ENCODE measurements around the gene SLC19A1. TPM values are rescaled to one million over a fixed set of nuclear protein-coding genes. Genes with fewer than 3 reads are reported as not detected.
A peak's percentile ranks its signal among the peaks of the same experiment; 100 is the strongest.

The SLC19A1 gene
- total RNA-seq, 1 experiment from 2014 or later = 16.7 TPM

- DNase-seq (ENCODE audit: low read depth) = peak; percentile 19
These were observed 24.8 kb downstream of the SLC19A1 start for GRCh38 chr21:45517249-45518065.

DNA sequence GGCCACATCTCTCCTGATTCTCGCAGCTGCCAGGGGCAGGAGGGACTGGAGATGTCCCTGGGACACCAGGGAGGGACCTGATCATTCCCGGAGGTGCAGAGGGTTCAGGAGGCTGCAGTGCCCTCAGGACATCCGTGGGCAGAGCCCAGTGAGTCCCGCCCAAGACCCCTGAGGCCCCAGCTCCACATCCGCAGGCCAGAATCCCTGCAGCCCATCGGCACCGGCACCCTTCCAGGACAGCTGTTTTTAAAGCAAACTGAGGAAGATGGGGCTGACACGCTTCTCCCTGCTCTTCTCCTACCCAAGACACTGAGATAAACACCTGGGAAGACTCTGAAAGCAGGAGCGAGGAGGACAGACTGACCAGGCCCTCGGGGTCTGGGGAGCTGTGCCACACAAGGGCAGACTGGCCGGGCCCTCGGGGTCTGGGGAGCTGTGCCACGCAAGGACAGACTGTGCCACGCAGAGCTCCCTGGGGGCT lies 25.5 kb downstream of the SLC19A1 start:
- DNase-seq (ENCODE audit: low read depth) = no peak

GRCh38 chr21:45516071-45516670 lies 26.1 kb downstream of the SLC19A1 start:
- no peak for DNase-seq (ENCODE audit: low read depth)

DNA sequence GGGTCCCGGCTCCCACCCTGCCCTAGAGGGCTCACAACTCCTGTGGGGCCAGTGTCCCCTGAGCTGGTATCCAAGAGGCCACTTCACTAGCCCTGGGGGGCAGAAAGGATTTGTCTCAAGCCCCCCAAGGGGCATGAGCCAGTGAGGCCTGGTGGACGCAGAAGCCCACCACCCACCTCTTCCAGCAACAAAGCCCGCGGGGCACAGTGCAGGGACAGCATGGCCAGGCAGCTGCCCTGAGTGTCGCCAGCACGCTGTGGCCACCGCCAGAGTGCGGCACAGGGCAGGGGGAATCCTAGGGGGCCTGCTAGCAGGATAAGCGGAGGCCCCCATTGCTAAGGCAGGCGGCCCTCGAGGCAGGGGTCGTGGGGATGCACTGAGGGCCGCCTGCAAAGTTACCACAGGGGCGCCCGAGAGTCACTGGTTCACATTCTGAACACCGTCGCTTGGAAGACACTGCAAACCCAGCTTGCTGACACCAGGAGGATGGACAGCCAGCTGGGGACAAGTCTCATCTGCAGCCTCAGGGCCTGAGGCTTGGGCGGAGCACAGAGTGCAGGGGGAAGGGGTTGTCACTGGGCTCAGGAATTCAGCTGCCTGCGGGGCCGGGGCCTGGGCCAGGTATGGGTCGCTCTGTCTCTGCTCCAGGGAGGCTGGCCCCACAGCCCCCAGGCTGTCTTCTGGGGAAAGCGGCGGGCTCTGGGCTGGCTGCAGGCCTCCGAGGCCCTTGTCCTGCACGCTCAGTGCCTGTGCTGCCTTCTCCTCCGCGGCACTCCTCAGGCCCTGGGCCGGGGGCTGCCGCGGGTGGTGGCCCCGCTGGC lies 26.8 kb downstream of the SLC19A1 start:
- DNase-seq (ENCODE audit: low read depth) = no peak

DNA sequence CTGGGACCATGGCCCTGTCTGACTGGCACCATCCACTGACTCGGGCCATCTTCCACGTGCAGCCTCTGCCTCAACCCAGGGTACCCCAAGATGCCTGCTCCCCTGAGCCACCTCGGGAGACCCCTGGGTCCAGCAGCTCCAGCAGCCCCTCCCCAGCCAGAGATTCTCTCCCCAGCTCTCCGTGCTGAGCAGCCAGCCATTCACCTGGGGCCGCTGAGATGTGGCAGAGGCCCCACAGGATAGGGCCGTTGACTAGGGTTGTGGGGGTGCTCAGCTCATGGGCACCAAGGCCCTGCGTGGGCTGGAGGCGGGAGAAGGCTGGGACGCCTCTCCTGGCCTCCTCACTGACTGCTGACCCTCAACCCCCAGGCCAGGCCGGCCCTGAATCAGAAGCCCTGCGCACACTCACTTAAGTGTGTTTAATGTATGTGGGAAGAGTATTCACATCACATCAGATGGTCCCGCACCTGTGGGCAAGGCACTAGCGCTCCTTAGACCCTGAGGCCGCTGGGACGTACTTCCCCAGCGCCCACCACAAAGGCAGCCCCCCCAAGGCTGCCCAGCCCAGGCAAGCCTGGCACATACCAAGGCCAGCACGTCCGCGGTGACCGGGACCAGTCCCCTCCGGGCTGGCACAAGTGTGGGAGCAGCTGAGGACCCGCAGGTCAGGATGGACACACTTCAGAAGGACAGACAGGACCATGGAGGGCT lies 27.8 kb downstream of the SLC19A1 start:
- DNase-seq (ENCODE audit: low read depth) = no peak

DNA sequence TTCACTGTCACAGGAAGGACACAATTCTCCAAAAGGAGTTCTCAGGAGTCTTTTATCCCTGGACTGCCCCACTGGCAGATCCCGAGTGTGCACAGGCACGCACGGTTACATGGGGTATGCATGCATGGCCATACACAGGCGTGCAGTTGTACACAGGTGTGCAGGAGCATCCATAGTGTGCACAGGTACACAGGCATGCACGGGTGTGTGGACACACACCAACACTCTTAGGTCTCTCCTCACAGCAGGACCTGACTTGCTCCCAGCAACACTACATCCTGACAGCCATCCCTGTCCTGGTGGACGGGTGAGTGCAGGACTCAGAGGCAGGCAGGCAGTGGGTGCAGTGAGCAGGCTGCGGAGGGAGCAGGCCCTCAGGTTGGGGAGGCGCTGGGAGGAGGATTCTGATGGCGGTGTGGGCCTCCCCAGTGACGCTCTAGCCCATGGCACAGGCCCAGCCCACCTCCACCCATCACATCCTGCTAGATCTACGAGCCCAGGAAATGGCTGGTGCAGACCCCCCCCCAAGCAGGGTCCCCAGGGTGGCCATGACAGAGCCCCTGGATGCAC lies 28.4 kb downstream of the SLC19A1 start:
- no peak for DNase-seq (ENCODE audit: low read depth)

DNA sequence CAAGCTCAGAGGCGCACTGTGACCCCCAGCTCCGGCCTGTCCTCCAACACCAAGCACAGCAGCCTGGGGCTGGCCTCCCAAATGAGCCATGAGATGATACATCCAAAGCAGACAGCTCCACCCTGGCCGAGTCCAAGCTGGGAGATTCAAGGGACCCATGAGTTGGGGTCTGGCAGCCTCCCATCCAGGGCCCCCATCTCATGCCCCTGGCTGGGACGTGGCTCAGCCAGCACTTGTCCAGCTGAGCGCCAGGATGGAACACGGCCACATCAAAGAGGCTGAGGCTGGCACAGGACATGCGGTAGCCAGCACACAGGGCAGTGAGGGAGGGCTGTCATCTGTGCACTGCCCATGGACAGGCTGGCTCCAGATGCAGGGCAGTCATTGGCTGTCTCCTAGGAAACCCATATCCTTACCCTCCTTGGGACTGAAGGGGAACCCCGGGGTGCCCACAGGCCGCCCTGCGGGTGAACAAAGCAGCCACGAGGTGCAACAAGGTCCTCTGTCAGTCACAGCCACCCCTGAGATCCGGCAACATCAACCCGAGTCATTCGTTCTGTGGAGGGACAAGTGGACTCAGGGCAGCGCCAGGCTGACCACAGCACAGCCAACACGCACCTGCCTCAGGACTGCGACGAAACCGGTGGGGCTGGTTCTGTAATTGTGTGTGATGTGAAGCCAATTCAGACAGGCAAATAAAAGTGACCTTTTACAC lies 29.1 kb downstream of the SLC19A1 start:
- DNase-seq (ENCODE audit: low read depth) = peak; percentile 42

GRCh38 chr21:45512626-45513002 lies 29.6 kb downstream of the SLC19A1 start:
- no peak for DNase-seq (ENCODE audit: low read depth)

DNA sequence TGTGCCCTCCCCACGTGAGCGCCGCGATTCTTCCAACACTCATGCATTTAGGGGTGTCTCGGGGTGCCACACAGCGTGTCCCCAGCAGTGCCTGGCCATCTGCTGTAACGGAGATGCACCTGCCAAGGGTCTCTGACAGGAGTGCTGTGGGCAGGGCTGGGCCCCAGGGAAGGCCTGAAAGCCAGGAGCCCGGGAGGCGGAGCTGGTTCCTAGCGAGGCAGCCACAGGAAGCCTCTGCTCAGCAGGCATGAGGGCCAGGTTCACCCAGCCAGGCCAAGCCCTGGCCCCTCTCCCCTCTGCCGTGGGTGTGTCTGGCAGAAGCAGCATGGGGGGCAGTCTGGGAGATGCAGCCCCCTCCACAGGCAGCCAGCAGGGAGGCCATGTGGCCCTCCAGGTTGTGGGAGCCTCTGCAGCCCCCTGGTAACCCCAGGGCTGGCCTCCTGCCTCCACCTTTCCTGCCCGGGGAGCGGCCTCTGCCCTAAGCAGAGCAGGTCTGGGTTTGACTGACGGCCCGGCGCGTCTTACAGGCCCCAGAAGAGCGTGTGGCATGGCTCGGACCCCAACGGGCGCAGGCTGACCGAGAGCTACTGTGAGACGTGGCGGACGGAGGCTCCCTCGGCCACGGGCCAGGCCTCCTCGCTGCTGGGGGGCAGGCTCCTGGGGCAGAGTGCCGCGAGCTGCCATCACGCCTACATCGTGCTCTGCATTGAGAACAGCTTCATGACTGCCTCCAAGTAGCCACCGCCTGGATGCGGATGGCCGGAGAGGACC lies 30.4 kb downstream of the SLC19A1 start:
- DNase-seq (ENCODE audit: low read depth) = no peak

GRCh38 chr21:45511007-45511406 lies 31.2 kb downstream of the SLC19A1 start:
- no peak for DNase-seq (ENCODE audit: low read depth)

DNA sequence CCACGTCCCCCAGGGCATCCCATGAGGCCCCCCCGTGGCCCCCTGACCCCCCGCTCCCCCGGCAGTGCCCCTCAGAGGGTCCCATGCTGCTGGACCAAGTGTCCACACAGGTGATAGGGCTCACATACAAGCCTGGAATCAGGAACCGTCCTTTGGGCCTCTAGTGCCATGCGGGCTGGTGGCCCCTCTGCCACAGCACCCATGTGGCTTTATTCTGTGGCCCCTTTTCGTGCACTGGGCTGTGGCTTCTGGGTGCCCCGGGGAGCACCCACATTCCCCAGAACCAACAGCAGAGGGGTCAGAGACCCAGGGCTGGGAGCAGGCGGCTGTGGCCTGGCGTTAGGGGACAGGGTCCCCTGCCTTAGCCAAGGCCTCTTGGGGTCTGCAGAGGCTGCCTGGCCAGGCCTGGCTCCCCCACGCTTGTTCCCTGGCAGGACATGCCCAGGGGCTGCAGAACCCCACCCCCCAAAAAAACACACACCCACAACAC lies 31.7 kb downstream of the SLC19A1 start:
- DNase-seq (ENCODE audit: low read depth) = no peak

GRCh38 chr21:45509566-45510465 lies 32.4 kb downstream of the SLC19A1 start:
- DNase-seq (ENCODE audit: low read depth) = no peak

- DNase-seq (ENCODE audit: low read depth) = peak; percentile 28
These were observed 33.4 kb downstream of the SLC19A1 start for GRCh38 chr21:45508607-45509565.

DNA sequence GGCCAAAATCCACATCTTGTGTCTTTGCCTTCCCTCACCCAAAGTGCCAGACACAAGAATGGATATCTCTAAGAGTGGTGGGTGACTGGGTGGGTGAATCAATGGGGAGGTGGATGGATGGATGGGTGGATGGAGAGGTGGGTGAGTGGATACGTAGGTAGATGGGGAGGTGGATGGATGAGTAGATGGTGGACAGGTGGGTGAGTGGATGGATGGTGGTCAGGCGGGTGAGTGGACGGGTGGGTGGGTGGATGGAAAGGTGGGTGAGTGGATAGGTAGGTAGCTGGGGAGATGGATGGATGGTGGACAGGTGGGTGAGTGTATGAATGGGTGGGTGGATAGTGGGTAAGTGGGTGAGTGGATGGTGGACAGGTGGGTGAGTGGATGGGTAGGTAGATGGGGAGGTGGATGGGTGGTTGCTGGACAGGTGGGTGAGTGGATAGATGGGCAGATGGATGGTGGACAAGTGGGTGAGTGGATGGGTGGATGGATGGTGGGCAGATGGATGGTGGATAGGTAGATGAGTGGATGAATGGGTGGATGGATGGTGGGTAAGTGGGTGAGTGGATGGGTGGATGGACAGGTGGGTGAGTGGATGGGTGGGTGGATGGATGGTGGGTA lies 34.2 kb downstream of the SLC19A1 start:
- no peak for DNase-seq (ENCODE audit: low read depth)

DNA sequence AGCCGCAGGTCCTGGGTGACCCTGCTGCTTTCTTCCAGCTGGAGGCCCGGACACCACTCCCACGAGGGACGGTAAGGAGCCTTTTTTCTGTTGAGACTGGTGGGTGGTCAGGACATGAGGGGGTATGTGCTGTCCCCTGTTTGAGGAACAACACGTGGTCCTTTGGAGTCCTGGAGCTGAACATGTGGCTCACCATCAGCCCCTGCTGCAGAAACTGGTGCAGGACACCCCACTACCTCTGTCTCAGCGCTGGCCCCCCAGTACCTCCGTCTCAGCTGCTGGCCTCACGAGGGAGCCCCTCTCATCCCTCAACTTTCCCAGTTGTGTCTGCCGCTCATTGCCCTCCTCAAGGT lies 34.7 kb downstream of the SLC19A1 start:
- no peak for DNase-seq (ENCODE audit: low read depth)

- no peak for DNase-seq (ENCODE audit: low read depth)
These were observed 35.3 kb downstream of the SLC19A1 start for GRCh38 chr21:45506836-45507522.

All from M059J (cell line).